ENCODE results near the gene LARGE2. TPM values are rescaled to one million over a fixed set of nuclear protein-coding genes. Genes with fewer than 3 reads are reported as not detected.
A peak's percentile ranks its signal among the peaks of the same experiment; 100 is the strongest.

Gene LARGE2
- total and polyA plus RNA-seq, 9 of the 15 experiments (the other 6 are each of a cell fraction or from before 2014, with no cell fraction given) = 0.56 to 14.1 (median 6.6) TPM

- TF ChIP-seq, protein P1, sequence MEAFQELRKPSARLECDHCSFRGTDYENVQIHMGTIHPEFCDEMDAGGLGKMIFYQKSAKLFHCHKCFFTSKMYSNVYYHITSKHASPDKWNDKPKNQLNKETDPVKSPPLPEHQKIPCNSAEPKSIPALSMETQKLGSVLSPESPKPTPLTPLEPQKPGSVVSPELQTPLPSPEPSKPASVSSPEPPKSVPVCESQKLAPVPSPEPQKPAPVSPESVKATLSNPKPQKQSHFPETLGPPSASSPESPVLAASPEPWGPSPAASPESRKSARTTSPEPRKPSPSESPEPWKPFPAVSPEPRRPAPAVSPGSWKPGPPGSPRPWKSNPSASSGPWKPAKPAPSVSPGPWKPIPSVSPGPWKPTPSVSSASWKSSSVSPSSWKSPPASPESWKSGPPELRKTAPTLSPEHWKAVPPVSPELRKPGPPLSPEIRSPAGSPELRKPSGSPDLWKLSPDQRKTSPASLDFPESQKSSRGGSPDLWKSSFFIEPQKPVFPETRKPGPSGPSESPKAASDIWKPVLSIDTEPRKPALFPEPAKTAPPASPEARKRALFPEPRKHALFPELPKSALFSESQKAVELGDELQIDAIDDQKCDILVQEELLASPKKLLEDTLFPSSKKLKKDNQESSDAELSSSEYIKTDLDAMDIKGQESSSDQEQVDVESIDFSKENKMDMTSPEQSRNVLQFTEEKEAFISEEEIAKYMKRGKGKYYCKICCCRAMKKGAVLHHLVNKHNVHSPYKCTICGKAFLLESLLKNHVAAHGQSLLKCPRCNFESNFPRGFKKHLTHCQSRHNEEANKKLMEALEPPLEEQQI (IDR thresholded peaks at IDR 0.05) = no peak
- TF ChIP-seq ZBTB40 (IDR thresholded peaks at IDR 0.05) (no peak), ZBTB40 (CRISPR knock-in tag; IDR thresholded peaks at IDR 0.05) (no peak), KDM5B (IDR thresholded peaks at IDR 0.05; ENCODE audit: insufficient replicate concordance, low read depth, low read length) (no peak), CREB1 (IDR thresholded peaks at IDR 0.05) (peak; percentile 60), CREB1 (CRISPR knock-in tag; IDR thresholded peaks at IDR 0.05) (peak; percentile 40; the same call in 1 of the 2 replicates), NFE2 (IDR thresholded peaks at IDR 0.05; ENCODE audit: low read depth) (no peak), POLR2H (tag; IDR thresholded peaks at IDR 0.05; ENCODE audit: low read depth) (no peak)
- TF ChIP-seq, protein P2, sequence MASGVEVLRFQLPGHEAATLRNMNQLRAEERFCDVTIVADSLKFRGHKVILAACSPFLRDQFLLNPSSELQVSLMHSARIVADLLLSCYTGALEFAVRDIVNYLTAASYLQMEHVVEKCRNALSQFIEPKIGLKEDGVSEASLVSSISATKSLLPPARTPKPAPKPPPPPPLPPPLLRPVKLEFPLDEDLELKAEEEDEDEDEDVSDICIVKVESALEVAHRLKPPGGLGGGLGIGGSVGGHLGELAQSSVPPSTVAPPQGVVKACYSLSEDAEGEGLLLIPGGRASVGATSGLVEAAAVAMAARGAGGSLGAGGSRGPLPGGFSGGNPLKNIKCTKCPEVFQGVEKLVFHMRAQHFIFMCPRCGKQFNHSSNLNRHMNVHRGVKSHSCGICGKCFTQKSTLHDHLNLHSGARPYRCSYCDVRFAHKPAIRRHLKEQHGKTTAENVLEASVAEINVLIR (CRISPR knock-in tag; IDR thresholded peaks at IDR 0.05) = peak; percentile 41
- TF ChIP-seq, protein P3, sequence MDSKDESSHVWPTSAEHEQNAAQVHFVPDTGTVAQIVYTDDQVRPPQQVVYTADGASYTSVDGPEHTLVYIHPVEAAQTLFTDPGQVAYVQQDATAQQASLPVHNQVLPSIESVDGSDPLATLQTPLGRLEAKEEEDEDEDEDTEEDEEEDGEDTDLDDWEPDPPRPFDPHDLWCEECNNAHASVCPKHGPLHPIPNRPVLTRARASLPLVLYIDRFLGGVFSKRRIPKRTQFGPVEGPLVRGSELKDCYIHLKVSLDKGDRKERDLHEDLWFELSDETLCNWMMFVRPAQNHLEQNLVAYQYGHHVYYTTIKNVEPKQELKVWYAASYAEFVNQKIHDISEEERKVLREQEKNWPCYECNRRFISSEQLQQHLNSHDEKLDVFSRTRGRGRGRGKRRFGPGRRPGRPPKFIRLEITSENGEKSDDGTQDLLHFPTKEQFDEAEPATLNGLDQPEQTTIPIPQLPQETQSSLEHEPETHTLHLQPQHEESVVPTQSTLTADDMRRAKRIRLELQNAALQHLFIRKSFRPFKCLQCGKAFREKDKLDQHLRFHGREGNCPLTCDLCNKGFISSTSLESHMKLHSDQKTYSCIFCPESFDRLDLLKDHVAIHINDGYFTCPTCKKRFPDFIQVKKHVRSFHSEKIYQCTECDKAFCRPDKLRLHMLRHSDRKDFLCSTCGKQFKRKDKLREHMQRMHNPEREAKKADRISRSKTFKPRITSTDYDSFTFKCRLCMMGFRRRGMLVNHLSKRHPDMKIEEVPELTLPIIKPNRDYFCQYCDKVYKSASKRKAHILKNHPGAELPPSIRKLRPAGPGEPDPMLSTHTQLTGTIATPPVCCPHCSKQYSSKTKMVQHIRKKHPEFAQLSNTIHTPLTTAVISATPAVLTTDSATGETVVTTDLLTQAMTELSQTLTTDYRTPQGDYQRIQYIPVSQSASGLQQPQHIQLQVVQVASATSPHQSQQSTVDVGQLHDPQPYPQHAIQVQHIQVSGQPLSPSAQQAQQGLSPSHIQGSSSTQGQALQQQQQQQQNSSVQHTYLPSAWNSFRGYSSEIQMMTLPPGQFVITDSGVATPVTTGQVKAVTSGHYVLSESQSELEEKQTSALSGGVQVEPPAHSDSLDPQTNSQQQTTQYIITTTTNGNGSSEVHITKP (IDR thresholded peaks at IDR 0.05; ENCODE audit: partially characterized antibody) = peak; percentile 99
Observed at GRCh38 chr11:45899448-45900174, 22.8 kb upstream of the LARGE2 start (continued).

Data from K562 (cell line).